ENCODE measurements around the gene SMYD2.
A peak's percentile ranks its signal among the peaks of the same experiment; 100 is the strongest.

SMYD2 gene, protein sequence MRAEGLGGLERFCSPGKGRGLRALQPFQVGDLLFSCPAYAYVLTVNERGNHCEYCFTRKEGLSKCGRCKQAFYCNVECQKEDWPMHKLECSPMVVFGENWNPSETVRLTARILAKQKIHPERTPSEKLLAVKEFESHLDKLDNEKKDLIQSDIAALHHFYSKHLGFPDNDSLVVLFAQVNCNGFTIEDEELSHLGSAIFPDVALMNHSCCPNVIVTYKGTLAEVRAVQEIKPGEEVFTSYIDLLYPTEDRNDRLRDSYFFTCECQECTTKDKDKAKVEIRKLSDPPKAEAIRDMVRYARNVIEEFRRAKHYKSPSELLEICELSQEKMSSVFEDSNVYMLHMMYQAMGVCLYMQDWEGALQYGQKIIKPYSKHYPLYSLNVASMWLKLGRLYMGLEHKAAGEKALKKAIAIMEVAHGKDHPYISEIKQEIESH

DNA sequence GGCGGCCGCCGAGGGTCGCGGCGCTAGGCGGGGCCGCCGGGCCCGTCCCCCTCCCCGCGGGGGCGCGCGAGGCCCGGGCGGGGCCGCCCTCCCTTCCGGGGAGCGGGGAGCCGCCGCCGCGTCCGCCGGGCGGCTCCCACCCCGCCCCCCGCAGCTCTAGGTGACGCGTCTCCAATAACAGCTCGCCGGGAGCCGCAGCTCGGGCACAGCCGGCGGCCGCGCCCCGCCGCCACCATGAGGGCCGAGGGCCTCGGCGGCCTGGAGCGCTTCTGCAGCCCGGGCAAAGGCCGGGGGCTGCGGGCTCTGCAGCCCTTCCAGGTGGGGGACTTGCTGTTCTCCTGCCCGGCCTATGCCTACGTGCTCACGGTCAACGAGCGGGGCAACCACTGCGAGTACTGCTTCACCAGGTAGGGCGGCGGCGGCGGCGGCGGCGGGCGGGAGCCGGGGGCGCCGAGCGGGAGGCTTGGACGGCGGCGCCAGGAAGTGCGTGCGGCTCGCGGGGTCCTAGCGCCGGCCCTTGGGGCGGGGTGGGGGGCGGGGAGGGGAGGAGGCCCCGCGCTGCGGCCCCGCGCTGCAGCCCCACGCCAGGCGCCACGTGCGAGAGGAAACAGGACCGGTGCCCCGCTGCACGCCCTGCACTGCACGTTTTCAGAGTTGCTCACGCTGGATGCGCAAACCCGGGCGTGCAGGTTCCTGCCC is at the start of gene SMYD2:
TSS of gene SMYD2 (plus strand) at position 139 of the 699 bp plus-strand sequence. CDS start at position 235, 96 bp downstream.
- DNase-seq (ENCODE audit: low read depth in 2 of 2) = peak; percentile 53 to 55

DNA sequence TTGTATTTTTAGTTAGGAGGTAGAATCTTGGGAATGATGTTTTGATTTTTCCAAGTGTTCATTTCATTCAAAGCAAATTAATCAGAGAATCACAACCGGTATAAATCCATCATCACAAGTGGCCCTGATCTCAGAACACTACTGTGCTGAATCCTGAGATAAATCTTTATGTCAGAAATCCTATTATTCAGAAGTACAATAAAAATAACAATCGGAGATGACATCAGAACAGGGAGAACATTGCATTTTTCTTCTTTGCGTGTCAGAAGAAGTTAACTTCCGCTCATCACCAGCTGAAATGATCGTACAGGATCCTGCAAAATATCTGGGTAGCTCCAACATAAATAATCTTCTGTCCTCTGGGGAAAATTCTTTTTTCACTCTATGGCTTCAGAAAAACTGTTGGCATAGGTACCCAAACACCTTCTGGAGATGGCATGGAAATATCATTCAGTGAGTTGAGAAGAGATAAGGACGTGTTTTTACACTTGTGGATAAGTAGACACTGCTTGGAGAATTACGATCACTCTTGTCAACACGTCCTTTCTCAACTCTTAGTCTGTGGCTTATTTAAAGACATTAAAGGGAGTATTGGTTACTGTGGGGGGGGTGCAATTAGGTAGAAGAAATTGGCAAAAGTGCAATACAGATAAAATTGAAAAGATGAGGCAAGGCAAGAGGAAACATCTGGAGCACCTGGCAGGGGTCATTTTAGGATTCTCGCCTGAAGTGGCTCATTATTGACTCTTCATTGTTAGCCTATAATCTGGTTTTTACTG is 46.9 kb upstream of the SMYD2 start:
- DNase-seq (ENCODE audit: low read depth in 2 of 2) = no peak

DNA sequence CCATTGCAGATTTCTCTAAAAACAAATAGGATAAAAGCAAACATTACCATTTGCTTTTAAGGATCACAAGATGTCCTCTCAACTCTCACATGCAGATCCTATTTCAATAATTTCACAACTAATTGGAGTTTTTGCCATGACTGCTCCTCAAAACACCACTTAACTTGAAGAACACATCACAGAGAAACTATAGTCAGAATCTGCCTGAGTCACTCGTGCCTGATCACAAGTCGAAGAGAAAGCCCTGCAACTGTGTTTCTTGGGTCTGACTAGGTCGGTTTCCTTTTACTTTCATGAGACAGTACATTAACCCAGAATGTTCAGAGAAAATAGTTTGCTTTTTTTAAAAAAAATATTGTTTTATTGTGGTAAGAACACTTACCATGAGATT is 46.3 kb upstream of the SMYD2 start:
- no peak for DNase-seq (ENCODE audit: low read depth in 2 of 2)

DNA sequence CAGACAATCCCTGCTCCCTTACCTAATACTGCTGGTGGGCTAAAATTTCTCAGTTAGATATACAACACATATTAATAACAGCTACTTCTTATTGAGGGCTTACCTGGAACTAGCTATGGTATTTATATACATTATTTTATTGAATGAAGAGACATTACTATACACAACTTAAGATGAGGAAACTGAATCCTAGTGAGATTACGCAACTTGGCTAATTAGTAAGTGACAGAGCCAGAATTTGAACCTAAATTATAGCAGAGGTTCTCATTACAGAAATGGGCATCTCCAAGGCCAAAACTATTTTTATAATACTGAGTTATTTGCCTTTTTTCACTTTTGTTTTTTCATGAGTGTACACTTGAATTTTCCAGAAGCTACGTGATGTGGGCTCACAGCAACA is 44.5 kb upstream of the SMYD2 start:
- DNase-seq (ENCODE audit: low read depth in 2 of 2) = no peak

DNA sequence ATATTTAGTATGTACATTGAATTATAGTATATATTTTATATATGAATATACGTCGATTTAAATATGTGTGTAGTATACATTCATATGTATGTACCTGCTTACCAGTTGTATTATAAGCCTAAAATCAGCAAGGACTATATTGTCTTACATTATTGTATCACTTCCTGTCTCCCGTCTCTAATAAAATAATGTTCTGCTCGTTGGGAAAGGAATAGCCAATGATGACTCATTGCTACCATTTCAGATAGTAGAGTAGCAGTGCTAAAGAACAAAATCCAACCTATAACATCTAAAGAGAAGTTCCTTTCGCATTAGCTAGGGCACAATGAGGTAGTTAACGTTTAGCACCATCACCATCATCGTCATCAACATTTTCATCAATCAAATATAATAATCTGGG is 39.9 kb upstream of the SMYD2 start:
- DNase-seq (ENCODE audit: low read depth in 2 of 2) = no peak

DNA sequence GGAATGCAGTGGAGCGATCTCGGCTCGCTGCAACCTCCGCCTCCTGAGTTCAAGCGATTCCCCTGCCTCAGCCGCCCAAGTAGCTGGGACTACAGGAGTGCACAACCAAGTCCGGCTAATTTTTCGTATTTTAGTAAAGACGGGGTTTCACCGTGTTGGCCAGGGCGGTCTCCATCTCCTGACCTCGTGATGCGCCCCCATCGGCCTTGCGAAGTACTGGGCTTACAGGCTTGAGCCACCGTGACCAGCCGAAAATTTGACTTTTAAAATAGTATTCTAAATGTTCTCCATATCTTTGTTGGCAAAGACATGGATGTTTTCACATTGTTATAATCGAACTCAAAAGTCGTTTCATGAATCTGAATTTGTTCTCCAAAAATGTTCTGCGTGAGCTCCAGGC is 36.7 kb upstream of the SMYD2 start:
- no peak for DNase-seq (ENCODE audit: low read depth in 2 of 2)

DNA sequence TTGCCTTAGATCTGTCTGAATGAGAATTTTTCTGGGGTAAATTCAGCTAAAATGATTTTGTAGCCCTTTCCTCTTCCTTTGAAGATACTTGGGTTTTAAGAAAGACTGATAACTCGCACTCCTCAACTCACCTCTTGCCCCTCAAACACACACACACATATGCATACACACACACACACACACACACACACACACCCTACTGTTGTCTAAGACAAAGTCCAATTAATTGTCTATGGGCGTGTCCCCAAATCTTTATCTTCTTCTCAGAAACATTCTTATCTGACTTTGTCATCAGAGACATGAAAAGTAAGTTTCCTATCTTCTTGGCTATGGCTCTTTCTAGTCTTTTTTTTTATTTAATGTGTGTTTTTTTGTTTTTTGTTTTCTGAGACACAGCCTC is 36.1 kb upstream of the SMYD2 start:
- no peak for DNase-seq (ENCODE audit: low read depth in 2 of 2)

DNA sequence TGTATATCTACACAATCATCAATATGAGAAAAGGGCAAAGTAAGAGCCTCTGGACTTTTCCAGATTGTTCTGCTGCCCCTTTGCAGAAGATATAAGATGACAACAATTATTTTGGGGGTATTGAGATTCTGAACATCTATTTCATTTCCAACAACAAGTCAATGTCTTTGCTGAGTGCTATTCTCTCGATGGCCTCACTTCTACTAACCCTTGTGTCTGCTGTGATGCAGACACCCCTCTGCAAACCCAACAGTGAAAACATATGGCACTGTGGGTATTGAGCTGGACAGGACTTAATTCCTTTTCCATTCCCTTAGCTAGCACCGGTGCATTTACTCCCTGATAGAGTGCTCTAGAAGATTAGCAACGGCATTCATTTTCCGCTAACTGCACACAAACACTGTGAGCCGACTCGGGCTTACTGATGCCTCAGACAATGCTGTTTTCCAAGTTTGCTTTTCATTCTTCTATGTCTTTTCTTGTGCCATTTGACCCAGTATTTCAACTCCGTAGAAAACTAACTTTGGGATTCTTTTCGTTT is 33.4 kb upstream of the SMYD2 start:
- no peak for DNase-seq (ENCODE audit: low read depth in 2 of 2)

DNA sequence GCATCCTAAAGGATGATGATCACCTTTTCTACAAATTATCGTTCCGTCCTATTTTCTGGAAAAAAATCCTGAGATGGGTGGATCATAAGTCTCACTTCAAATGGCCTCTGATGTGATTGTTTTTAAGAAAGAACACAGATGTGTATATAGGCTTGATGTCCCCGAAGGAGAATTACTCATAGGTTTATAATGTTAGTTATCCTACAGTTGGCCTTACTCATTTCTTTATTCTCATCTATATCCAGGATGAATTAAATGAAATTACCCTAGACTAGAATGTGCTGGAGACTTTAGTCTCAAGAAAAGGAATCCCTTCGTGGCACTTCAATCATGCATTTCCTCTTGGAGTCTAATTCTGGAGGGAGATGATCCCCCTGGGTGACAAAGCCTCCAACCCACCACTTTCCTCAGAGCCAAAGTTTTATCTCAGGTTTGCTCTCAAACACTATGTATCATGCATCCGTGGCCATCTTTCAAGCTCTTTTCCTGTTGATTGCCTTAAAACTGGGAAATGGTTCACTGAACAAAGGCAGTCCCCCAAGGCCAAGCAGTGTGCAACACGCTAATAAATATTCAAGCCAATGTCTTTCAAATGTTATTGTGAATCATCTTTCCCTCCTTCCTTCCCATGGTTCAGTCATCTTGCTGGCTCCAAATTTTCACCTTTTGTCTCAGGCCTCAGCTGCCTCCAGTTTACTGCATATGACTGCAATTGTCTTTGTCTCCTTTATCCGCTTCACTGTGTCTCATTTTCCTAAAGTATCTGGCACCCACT is 32.5 kb upstream of the SMYD2 start:
- DNase-seq (ENCODE audit: low read depth in 2 of 2) = no peak

DNA sequence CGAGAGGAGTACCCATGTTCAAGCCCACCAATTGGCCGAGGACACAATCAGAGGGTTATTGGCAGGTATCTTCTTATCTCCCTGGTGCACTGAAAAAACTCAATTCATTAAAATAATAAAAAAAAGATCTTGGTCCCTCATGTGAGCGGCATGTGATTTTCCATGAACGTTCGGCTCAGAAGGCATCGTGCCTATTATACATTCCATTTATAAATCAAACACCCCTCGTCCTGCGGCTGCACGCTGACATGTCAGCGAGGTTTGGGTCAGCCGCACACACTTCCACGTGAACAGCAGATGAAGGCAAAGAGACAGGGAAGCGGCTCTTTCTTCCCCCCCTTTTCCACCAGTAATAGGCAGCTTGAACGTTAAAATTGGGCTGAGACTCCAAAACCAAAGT is 31.3 kb upstream of the SMYD2 start:
- no peak for DNase-seq (ENCODE audit: low read depth in 2 of 2)

DNA sequence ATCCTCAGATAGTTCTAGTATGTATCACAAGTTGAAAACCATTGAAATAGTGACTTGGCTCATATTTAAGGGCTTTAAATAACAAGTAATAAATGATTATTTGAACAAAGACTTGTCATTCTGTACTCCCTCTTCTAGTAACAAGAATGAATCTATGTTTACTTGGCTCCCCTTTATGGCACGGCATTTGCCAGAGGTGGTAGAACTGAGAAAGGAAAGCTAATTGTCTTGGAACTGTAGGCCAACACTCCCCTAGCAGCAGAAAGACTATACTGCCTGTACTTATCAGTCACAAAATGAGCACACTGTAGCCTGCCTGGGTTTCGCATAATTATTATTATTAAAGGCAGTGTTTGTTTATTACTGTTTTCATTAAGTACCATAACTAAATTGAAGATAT is 29.6 kb upstream of the SMYD2 start:
- DNase-seq (ENCODE audit: low read depth in 2 of 2) = no peak

DNA sequence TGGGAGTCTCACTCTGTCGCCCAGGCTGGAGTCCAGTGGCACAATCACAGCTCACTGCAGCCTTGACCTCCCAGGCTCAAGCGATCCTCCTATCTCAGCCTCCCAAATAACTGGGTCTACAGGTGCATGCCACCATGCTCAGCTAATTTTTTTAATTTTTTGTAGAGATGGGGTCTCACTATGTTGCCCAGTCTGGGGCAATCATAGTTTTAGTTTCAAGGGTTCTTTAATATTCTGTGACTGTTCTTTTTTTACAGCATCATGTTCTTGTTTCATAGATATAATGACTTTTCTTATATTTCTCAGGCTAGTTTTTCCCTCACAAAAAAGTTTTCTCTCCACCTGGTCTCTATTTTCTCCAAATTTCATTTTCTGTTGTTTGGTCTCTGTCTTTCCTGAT is 25.4 kb upstream of the SMYD2 start:
- DNase-seq (ENCODE audit: low read depth in 2 of 2) = no peak

DNA sequence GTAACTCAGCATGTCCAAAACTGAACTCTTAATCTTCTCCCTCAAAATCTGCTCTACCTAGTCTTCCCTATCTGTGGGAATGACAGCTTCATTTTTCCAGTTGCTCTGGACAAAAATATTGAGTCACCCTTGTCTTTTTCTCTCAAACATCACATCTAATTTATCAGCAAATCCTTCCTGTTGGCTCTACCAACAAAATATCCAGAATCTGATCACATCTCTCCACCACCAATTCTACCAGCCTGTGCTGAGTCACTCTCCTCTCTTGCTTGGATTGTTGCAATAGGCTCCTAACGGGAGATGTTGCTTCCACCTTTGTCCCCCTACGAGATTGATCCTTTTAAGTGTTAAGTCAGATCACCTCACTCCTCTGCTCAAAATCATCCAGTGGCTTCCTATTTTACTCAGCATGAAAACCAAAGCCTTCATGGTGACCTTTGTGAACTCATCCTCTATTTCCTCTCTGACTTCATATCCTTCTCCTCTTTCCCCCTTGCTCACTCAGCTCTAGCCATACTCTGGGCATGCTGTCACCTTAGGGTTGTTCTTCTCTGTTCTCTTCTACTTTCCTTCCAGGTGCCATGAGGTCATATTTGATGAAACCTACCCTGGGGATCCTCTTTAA is 21.5 kb upstream of the SMYD2 start:
- no peak for DNase-seq (ENCODE audit: low read depth in 2 of 2)

DNA sequence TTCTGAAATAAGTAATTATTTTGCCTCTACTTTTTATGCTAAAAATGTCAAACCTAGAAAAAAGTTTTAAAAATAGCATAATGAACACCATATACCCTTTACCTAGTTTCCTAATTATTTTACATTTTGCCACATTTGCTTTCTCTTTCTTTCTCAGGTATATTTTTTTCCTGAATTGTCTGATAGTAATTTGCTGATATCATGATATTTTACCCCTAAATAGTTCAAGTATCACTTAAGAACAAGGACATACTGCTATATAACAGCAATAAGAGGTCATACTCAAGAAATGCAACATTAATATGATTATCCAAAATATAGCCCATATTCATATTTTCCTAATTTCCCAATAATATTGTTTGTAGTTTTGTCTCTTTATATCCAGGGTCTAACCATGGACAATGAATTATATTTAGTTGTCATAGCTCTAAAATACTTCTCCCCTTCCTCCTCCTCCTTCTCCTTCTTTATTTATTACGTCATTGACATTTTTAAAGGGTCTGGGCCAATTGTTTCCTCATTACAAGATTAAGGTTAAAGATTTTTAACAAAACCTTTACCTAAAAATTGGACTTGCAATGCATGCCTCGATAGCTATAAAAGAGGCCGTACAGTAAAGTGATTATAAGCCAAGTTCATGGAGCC is 20.3 kb upstream of the SMYD2 start:
- DNase-seq (ENCODE audit: low read depth in 2 of 2) = no peak

DNA sequence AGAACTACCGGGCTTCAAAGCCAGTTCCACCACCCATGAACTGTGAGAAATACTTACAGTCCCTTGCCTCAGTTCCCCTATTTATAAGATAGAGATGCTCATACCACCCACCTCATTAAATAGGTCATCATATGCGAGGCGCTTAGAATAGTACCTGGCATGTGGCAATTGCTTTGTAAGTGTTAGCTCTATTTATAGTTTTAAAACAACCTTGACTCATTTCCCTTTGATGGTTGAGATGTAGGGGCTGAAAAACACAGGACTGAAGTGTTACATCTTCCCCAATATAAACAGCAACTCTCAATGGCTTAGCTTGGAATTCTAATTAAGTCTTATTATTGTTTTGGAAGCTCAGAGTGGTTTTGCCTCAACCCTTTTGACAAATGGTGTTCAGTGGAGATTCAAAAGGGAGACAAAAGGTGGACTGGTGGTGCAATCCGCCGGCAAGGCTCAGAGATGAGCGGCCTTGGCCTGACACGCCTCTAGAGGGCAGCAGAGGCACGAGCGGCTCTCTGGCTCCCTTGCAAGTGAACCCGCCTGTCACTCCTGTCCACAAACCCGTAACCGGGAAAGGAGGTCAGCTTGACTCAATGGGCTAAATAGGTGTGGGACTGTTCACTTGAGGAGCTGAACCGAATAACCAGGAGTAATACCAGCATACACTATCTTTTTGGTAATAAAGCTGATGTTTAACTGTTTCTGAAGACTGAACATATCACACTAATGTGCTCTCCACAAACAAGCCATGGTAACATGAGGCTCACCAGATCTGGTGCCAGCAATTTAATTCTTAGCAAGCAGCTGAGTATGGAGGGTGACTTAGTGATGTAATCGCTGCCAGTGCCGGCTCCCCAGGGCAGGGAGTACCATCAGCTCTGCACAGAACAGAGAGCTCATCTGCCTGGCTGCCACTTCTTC is 19.5 kb upstream of the SMYD2 start:
- peak; percentile 71 to 83 for DNase-seq (ENCODE audit: low read depth in 2 of 2)

DNA sequence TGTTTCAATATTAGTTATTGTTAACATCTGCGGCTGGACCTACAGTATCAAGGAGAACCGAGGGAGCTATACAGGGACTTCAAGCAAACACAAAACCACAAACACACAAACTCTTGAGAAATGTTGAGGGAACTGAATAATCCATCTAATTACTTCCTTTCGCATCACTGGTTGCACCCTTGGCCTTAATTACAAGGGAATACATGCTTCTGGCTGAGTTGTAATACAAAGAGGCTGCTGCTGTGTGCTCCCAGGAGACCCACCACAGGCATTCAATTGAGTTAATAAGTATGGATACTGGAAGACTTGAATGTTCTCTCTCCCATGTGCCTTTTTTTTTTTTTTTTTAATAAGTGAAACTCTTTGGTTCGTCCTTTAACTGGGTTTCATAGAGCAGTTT is 16.8 kb upstream of the SMYD2 start:
- DNase-seq (ENCODE audit: low read depth in 2 of 2) = no peak

DNA sequence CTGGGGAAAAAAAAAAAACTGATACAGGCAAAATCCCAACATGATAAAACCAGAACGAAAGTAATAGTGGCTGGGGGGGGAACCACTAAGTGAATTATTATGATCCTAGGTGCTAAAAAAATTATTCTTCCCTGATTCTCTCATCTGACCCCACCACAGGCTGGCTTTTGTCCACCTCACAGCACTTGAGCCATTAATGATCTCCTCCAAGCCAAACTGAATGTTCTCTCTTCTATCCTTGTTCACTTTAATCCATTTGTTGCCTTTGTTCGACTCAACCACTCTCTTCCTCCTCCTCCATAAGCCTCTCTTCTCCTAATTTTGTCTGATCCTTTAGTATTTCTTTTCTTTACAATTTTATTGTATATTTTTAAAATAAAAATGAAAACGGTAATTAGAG is 16.0 kb upstream of the SMYD2 start:
- no peak for DNase-seq (ENCODE audit: low read depth in 2 of 2)

DNA sequence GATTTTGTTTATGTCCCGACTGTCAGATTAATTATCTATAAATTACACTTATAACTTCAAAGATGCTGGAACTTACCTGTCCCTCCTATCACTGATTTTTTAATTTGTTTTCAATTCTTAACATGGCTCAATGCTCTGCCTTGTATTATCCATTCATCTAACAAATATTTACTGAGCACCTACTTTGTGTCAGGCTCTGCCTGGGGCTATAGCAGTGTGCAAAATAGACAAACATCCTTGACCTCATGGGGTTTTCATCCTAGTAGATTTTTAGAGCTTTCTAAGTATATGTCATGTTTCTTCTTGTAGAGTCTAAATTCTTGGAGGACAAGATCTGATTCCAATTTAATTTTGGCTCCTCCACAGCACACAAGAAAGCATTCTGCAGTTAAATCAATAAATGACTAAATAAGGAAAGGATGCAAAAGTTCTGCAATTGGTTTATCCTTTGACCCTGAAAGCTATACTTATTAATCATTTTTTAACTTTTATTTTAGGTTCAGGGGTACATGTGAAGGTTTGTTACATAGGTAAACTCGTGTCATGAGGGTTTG is 10.8 kb upstream of the SMYD2 start:
- no peak for DNase-seq (ENCODE audit: low read depth in 2 of 2)
